Measurements from ENCODE around the gene PNMA6A.
"Not testable (repeated sequence)": the region's sequence is repeated elsewhere in the genome, so short reads cannot be mapped to it uniquely, and the experiment has no call there.

Gene PNMA6A

GRCh38 chrX:153077437-153078135 lies 5.3 kb downstream of the PNMA6A start:
- DNase-seq: not testable (repeated sequence)

- DNase-seq: not testable (repeated sequence)
Observed at GRCh38 chrX:153083238-153083923, 11.1 kb downstream of the PNMA6A start.

GRCh38 chrX:153102418-153102817 lies 30.2 kb downstream of the PNMA6A start:
- no peak for DNase-seq

- DNase-seq: not testable (repeated sequence)
Observed at GRCh38 chrX:153104959-153105358, 32.7 kb downstream of the PNMA6A start.

GRCh38 chrX:153106092-153106801 lies 34.0 kb downstream of the PNMA6A start:
- not testable (repeated sequence) for DNase-seq

GRCh38 chrX:153110735-153111134 lies 38.5 kb downstream of the PNMA6A start:
- DNase-seq: not testable (repeated sequence)

- DNase-seq: not testable (repeated sequence)
Observed at GRCh38 chrX:153113851-153114250, 41.6 kb downstream of the PNMA6A start.

GRCh38 chrX:153117754-153118153 lies 45.5 kb downstream of the PNMA6A start:
- not testable (repeated sequence) for DNase-seq

- not testable (repeated sequence) for DNase-seq
Observed at GRCh38 chrX:153120230-153120629, 48.0 kb downstream of the PNMA6A start.

GRCh38 chrX:153123468-153123867 lies 51.2 kb downstream of the PNMA6A start:
- DNase-seq: not testable (repeated sequence)

Data from NCI-H1417 (cell line).